Hepatocyte (in vitro differentiated cells): ENCODE results near the gene PLA2G4E. TPM values are rescaled to one million over a fixed set of nuclear protein-coding genes. Genes with fewer than 3 reads are reported as not detected.
A peak's percentile ranks its signal among the peaks of the same experiment; 100 is the strongest.

ENCODE experiments used
- DNase-seq: peaks from one replicate; pipeline ENCODE4 v3.0.0-alpha.2; 2016; ENCODE audit warnings: low spot score
- H2AFZ ChIP-seq: fragments of 200-600 bp; sonication (generic); 2 replicates; pipeline ENCODE4 v1.6.0; 2016; ENCODE audit warnings: antibody characterized with exemption, mild to moderate bottlenecking
- H3K27ac ChIP-seq: fragments of 200-600 bp; sonication (generic); 2 replicates; pipeline ENCODE4 v1.5.1; 2016; ENCODE audit warnings: mild to moderate bottlenecking
- H3K27me3 ChIP-seq: fragments of 200-600 bp; sonication (generic); 2 replicates; pipeline ENCODE4 v1.6.1; 2016
- H3K36me3 ChIP-seq: fragments of 200-600 bp; sonication (generic); replicated peaks from 2 replicates; pipeline ENCODE4 v1.5.1; 2016; ENCODE audit warnings: low read depth; ENCODE audit not compliant: insufficient read depth
- H3K4me1 ChIP-seq: fragments of 200-600 bp; sonication (generic); 2 replicates; pipeline ENCODE4 v1.5.1; 2016; ENCODE audit warnings: mild to moderate bottlenecking, moderate library complexity; ENCODE audit not compliant: insufficient read depth
- H3K4me2 ChIP-seq: fragments of 200-600 bp; sonication (generic); 2 replicates; pipeline ENCODE4 v1.6.0; 2016
- H3K4me3 ChIP-seq: fragments of 200-600 bp; sonication (generic); 2 replicates; pipeline ENCODE4 v1.5.1; 2016; ENCODE audit warnings: mild to moderate bottlenecking
- H3K79me2 ChIP-seq: fragments of 200-600 bp; sonication (generic); 2 replicates; pipeline ENCODE4 v1.6.0; 2017; ENCODE audit warnings: mild to moderate bottlenecking
- H3K9me2 ChIP-seq: fragments of 200-600 bp; sonication (generic); replicated peaks from 2 replicates; pipeline ENCODE4 v1.6.0; 2017; ENCODE audit warnings: mild to moderate bottlenecking; ENCODE audit not compliant: insufficient read depth
- H3K9me3 ChIP-seq: fragments of 200-600 bp; sonication (generic); 2 replicates; pipeline ENCODE4 v1.5.1; 2016; ENCODE audit warnings: low read depth, mild to moderate bottlenecking
- H4K20me1 ChIP-seq: fragments of 200-600 bp; sonication (generic); 2 replicates; pipeline ENCODE4 v1.6.0; 2016; ENCODE audit warnings: mild to moderate bottlenecking; ENCODE audit not compliant: insufficient read depth, poor library complexity, severe bottlenecking
- EZH2 ChIP-seq: fragments of 200-600 bp; sonication (generic); IDR thresholded peaks from 2 replicates; pipeline ENCODE4 v1.6.1; 2016; ENCODE audit warnings: antibody characterized with exemption, mild to moderate bottlenecking, borderline replicate concordance
- EZH2phosphoT487 ChIP-seq: fragments of 200-600 bp; sonication (generic); IDR thresholded peaks from one replicate; pipeline ENCODE4 v1.6.1; 2018; ENCODE audit warnings: antibody characterized with exemption, mild to moderate bottlenecking, low read depth, moderate library complexity; ENCODE audit not compliant: unreplicated experiment, severe bottlenecking
- WGBS: methylation state at CpG from one replicate; pipeline ENCODE4 v1.1.6; 2016; ENCODE audit warnings: low lambda C conversion rate; ENCODE audit errors: missing lambda C conversion rate; 5-methylcytosine and 5-hydroxymethylcytosine counted together
- polyA plus RNA-seq: library from polyadenylated mRNA; unstranded; fragments of >200 nt; fragmentation: Nextera tagmentation; extraction: Ambion mirVana; gene quantifications from 2 replicates; pipeline ENCODE4 v1.2.1, GENCODE V29; 2016
- total RNA-seq: library from RNA; depleted of rRNA; stranded (reverse); fragments of >200 nt; gene quantifications from 2 replicates; pipeline ENCODE4 v1.2.3, GENCODE V29; 2014
- TF ChIP-seq, protein P1 (sequence below): fragments of 200-600 bp; sonication (generic); IDR thresholded peaks from 2 replicates; pipeline ENCODE4 v1.5.1; 2016; ENCODE audit warnings: antibody characterized with exemption, mild to moderate bottlenecking; ENCODE audit not compliant: poor library complexity

Gene PLA2G4E
- total and polyA plus RNA-seq, 2 experiments from 2014 or later: 0.07 to 0.54 TPM

DNA sequence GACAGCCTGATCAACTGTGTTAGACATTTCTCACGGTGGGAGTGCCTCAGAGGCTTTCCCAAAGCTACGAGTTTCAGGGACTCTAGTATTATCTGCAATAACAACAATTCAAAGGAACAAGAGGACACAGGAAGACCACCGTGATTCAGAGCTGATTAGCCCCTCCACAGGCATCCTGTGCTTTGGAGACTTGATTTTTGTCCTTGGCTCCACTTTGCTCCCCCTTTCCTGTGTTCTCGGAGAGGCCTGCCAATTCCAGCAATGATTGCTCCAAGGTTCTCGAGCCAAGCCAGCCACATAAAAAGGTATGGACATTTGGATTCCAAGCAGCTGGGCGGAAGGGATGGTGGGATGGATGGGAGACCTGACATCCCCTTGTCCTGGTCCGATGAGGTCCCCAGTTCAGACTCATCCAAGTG, 62.8 kb downstream of the PLA2G4E start:
- H4K20me1 ChIP-seq: no peaks in the 10 kb centered on the region
- no peaks in the 10 kb centered on the region for H3K27me3 ChIP-seq
- DNase-seq: no peak
- H3K4me1 ChIP-seq: peaks cover 39% of the 10 kb centered on the region
- no peak overlapping the region for H3K4me3 ChIP-seq
- H3K79me2 ChIP-seq: peaks cover 61% of the 10 kb centered on the region
- H3K4me2 ChIP-seq: peak overlapping the region; percentile 49
- TF ChIP-seq EZH2phosphoT487 (no peak), EZH2 (no peak)
- TF ChIP-seq, protein P1, sequence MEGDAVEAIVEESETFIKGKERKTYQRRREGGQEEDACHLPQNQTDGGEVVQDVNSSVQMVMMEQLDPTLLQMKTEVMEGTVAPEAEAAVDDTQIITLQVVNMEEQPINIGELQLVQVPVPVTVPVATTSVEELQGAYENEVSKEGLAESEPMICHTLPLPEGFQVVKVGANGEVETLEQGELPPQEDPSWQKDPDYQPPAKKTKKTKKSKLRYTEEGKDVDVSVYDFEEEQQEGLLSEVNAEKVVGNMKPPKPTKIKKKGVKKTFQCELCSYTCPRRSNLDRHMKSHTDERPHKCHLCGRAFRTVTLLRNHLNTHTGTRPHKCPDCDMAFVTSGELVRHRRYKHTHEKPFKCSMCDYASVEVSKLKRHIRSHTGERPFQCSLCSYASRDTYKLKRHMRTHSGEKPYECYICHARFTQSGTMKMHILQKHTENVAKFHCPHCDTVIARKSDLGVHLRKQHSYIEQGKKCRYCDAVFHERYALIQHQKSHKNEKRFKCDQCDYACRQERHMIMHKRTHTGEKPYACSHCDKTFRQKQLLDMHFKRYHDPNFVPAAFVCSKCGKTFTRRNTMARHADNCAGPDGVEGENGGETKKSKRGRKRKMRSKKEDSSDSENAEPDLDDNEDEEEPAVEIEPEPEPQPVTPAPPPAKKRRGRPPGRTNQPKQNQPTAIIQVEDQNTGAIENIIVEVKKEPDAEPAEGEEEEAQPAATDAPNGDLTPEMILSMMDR: no peak
- H3K27ac ChIP-seq: peak overlapping the region; percentile 80
- no peaks in the 10 kb centered on the region for H3K36me3 ChIP-seq
- H2AFZ ChIP-seq: no peak overlapping the region
- WGBS: 74% methylated on average over 7 of the region's 7 CpGs
- H3K9me3 ChIP-seq: no peaks in the 10 kb centered on the region
- H3K9me2 ChIP-seq: no peaks in the 10 kb centered on the region

DNA sequence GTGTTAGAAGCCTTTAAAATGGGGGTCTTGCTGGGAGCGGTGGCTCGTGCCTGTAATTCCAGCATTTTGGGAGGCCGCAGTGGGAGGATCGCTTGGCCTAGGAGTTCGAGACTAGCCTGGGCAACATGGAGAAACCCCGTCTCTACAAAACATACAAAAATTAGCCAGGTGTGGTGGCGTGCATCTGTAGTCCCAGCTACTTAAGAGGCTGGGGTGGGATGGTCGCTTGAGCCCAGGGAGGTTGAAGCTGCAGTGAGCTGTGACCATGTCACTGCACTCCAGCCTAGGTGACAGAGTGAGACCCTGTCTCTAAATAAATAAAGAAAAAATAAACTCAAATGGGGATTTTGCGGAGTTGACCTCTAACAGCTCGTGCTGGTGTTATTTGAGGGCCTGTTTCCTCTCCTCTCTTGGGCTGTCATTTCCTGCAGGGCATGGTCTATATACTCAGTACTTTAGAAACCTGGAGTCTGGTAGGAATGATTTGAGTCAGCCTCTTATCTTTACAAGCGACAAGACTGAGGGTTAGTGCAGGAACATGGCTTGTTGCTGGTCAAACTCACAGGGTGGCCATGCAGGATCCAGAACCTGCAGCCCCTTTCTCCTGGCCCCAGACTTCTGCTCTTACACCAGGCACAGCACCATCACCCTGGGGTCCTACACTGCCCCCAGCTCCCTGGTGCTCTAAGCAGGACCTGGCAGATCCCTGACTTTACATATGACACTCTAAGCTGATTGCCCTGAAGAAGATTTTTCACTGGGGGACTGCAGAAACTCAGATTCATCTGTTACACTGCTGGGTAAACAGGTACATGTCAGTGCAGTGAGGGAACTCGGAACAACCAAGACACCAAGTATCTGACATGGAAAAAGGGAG, 63.6 kb downstream of the PLA2G4E start:
- Histone ChIP-seq H3K4me3 (no peak overlapping the region), H3K9me2 (no peaks in the 10 kb centered on the region), H3K4me2 (peak overlapping the region; percentile 49), H2AFZ (no peak overlapping the region), H3K27ac (peak overlapping the region; percentile 80), H3K27me3 (no peaks in the 10 kb centered on the region), H3K79me2 (peaks cover 61% of the 10 kb centered on the region), H4K20me1 (no peaks in the 10 kb centered on the region), H3K4me1 (peaks cover 37% of the 10 kb centered on the region), H3K36me3 (no peaks in the 10 kb centered on the region), H3K9me3 (no peaks in the 10 kb centered on the region)
- 61% methylated on average over 12 of the region's 12 CpGs for WGBS
- no peak for TF ChIP-seq EZH2phosphoT487
- no peak for TF ChIP-seq EZH2
- TF ChIP-seq, protein P1: no peak
- DNase-seq: peak; percentile 47

DNA sequence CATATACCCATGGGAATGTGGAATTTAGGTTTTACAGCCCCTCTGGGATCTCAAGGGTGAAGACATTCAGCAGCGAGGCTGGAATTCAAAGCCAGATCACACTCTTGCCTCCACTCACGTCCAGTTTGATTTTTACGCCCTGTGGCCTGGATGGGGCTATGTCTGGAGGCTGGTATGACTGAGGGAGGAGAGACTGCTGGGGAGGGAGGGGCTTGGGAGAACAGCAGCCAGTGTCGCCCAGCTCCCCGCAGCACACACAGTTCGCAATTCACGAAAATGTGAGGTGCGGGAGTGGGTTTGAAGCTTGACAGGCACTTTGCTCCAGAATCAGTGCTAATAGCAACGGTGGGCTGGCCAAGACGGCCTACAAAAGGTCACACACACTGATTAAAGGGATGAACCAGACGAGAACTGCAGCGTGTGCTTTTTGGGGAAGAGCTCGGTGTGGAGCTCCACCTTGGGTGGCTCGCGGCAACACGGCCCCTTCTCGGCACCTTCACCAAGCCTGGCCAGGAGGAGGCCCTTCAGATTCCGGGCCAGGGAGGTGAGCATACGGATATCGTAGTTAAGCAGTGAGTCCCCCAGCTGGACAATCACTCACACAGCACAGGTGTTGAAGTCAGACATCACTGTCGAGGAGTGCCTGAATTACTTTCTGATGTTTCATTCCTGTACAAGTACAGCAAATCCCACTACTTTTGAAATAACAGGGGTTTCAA, 64.9 kb downstream of the PLA2G4E start:
- peaks cover 36% of the 10 kb centered on the region for H3K4me1 ChIP-seq

More for the DNA sequence above, 64.9 kb downstream of the PLA2G4E start:
- peak overlapping the region; percentile 46 for H3K4me2 ChIP-seq
- DNase-seq: peak; percentile 61
- no peaks in the 10 kb centered on the region for H4K20me1 ChIP-seq
- TF ChIP-seq, protein P1: no peak
- no peak for TF ChIP-seq EZH2phosphoT487
- no peak for TF ChIP-seq EZH2
- H2AFZ ChIP-seq: no peak overlapping the region
- peak overlapping the region; percentile 80 for H3K27ac ChIP-seq
- 44% methylated on average over 21 of the region's 21 CpGs for WGBS
- H3K36me3 ChIP-seq: no peaks in the 10 kb centered on the region
- H3K9me3 ChIP-seq: no peaks in the 10 kb centered on the region
- H3K9me2 ChIP-seq: no peaks in the 10 kb centered on the region
- H3K4me3 ChIP-seq: no peak overlapping the region
- H3K79me2 ChIP-seq: peaks cover 68% of the 10 kb centered on the region
- no peaks in the 10 kb centered on the region for H3K27me3 ChIP-seq
